GM12892 (cell line): Measurements from ENCODE around the gene RPL18A. TPM values are rescaled to one million over a fixed set of nuclear protein-coding genes. Genes with fewer than 3 reads are reported as not detected.

ENCODE experiments used
- DNase-seq: peaks from one replicate; pipeline ENCODE4 v3.0.0; 2011; ENCODE audit not compliant: insufficient read length
- FAIRE-seq: peaks from 2 replicates; lab custom pipeline; 2011; peaks lifted over from hg19 to GRCh38; lab: Jason Lieb, UNC
- POLR2A ChIP-seq: IDR thresholded peaks from 2 replicates; pipeline ENCODE4 v1.6.1; 2011; ENCODE audit warnings: low read depth, low read length, control low read depth
- POLR2AphosphoS5 ChIP-seq: IDR thresholded peaks from 2 replicates; pipeline ENCODE4 v1.6.1; 2011; ENCODE audit warnings: low read depth, low read length, control low read depth
- TAF1 ChIP-seq: IDR thresholded peaks from 2 replicates; pipeline ENCODE4 v1.6.1; 2011; ENCODE audit warnings: low read depth, mild to moderate bottlenecking, control low read depth, low read length, borderline replicate concordance
- polyA plus RNA-seq: library from polyadenylated mRNA; unstranded; fragments of >200 nt; gene quantifications from one replicate; pipeline ENCODE4 v1.2.1, GENCODE V29; 2012; ENCODE audit warnings: missing spikeins, inconsistent platforms; ENCODE audit not compliant: missing spikeins

Gene RPL18A
- 3,536 TPM for polyA plus RNA-seq

DNA sequence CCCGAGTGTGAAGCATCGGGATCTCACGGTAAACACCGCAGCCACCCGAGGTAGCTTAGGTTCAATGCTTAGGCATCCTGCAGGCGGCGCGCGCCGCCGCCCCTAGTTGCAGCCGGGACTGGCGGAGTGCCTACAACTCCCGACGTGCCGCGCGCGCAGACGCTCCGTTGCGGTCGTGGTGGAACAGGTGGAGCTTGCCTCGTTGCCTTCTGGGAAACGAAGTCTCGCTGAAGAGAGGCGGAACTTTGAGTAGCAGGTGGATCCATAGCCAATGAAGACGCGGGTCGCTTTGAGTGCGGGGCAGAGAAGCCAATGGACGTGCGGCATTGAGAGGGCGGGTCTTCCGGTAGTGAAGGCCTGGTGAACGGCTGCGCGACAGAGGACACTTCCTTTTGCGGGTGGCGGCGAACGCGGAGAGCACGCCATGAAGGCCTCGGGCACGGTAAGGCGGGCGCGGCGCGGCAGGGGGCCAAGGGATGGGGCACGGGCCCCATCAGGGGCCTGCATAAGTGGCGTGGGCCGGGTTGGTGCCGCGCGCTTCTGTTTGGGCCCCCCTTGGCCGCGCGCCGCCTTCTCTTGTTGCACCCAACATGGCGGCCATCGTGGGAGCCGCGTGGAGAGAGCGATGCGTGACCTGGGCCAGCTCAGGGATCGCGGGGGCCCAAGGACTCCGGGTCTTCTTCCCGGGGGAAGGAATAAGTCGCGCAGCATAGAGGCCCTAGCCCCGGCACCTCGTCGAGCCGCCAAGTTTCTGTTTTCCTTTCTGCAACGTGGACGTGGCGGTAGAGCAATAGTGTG lies at the start of gene RPL18A:
RPL18A (plus strand) TSS at position 378 of the 798 bp plus-strand sequence; CDS start at position 425, 47 bp downstream.
- peak; percentile 99 for FAIRE-seq
- peak; percentile 99 for TF ChIP-seq POLR2A
- TF ChIP-seq POLR2AphosphoS5 = peak; percentile 99
- peak; percentile 98 for TF ChIP-seq TAF1

DNA sequence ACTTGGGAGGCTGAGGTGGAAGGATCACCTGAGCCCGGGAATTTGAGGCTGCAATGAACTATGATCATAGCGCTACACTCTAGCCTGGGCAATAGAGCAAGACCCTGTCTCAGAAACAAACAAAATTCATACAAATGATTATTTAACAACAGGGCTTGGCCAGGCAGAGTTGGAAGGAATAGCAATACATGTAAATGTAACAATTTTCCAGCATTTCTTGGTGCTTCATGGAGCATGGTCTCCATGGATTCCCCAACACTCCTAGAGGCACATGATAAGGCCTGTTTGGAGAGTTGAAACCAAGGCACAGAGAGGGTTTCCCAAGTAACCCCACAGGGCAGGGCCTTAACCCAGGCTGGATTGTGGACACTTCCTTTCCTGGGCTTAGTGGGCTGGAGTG lies 48.6 kb upstream of the RPL18A start:
- no peak for FAIRE-seq
- TF ChIP-seq POLR2AphosphoS5 (no peak), POLR2A (no peak), TAF1 (no peak)
- no peak for DNase-seq

More for the DNA sequence above, at the start of gene RPL18A:
- peak; percentile 94 for DNase-seq

DNA sequence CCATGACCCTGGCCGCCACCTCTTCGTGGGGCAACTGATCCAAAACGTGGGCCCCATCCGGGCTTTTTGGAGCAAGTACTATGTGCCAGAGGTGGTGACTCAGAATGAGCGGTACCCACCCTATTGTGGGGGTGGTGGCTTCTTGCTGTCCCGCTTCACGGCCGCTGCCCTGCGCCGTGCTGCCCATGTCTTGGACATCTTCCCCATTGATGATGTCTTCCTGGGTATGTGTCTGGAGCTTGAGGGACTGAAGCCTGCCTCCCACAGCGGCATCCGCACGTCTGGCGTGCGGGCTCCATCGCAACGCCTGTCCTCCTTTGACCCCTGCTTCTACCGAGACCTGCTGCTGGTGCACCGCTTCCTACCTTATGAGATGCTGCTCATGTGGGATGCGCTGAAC lies 48.0 kb upstream of the RPL18A start:
- DNase-seq = no peak
- TF ChIP-seq POLR2AphosphoS5 (no peak), TAF1 (no peak), POLR2A (no peak)
- no peak for FAIRE-seq

DNA sequence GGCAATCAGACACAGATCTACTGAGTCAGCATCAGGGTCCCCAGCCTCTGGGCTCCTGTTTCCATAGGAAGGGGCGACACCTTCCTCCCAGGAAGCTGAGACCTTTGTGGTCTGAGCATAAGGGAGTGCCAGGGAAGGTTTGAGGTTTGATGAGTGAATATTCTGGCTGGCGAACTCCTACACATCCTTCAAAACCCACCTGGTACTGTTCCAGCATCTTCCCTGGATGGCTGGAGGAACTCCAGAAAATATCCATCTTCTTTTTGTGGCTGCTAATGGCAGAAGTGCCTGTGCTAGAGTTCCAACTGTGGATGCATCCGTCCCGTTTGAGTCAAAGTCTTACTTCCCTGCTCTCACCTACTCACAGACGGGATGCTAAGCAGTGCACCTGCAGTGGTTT lies 47.6 kb upstream of the RPL18A start:
- no peak for FAIRE-seq
- TF ChIP-seq TAF1 (no peak), POLR2A (no peak), POLR2AphosphoS5 (no peak)
- no peak for DNase-seq

DNA sequence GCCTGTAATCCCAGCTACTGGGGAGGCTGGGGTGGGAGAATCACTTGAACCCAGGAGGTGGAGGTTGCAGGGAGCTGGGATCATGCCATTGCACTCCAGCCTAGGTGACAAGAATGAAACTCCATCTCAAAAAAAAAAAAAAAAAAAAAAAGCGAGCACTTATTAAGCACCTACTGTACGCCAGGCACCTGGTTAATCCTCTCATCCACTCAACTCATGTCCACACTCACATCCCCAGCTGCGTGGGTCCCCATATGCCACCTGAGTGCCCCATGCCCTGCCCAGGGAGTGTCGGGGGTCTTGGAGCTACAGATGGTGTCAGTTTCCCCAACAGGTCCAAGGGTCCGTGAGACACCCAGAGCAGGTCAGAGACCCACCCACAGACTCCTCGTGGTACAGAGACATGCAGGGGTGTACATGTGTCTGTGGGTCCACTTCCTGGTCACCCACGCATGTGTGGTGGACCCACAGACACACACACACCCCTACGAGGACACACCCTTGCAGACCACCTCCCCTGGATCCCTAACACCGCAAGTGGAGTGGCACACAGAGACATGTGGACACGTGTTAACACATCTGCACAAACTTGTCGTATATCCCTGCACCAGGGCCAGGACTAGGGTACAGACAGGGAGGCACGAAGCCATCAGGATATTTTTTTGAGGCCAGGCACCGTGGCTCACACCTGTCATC lies 41.9 kb upstream of the RPL18A start:
- no peak for DNase-seq
- FAIRE-seq = no peak
- TF ChIP-seq TAF1 (no peak), POLR2AphosphoS5 (no peak), POLR2A (no peak)

DNA sequence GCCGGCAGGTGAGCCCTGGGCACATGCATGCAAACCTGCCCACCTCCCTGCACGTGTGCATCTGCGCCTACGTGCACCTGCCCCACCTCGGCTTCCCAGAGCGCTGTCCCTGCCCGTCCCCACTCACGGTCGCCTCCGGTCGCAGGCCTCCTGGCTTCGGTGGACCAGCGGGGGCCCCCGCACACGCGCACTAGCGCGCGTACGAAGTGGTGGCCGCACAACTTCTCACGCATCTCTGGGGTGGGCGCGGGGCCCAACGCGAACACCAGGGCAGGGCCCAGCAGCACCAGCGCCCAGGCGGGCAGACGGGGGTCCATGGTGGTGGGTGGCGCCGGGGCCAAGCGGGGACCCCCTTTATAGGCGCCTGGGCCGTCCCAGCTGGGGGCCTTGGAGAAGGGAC lies 38.5 kb upstream of the RPL18A start, which contains the start of gene INSL3:
INSL3 (minus strand) TSS at position 330 of the 400 bp plus-strand sequence; CDS start at position 317, 13 bp downstream.
- FAIRE-seq = no peak

DNA sequence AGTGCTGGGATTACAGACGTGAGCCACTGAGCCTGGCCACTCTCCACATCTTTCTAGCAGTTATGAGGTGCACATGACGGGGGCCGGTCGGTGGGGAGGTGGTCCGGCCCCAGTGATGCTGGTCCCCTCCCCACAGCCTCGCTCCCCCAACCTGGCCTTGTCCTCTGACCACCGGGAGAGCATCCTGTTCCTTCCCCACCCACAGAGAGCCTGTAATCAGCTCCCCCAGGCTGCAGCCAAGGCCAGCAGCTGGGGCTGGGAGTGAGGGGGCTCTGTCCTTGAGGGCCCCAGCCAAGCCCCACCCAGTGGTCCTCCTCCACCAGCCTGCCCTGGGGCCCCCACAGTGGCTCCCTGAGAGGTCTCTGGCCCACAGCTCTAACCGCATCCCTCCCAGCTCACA lies 35.4 kb upstream of the RPL18A start:
- no peak for DNase-seq
- TF ChIP-seq POLR2A (no peak), POLR2AphosphoS5 (no peak), TAF1 (no peak)
- no peak for FAIRE-seq

More for the DNA sequence above, 38.5 kb upstream of the RPL18A start, which contains the start of gene INSL3:
- no peak for DNase-seq
- TF ChIP-seq TAF1 = no peak
- no peak for TF ChIP-seq POLR2AphosphoS5
- no peak for TF ChIP-seq POLR2A

DNA sequence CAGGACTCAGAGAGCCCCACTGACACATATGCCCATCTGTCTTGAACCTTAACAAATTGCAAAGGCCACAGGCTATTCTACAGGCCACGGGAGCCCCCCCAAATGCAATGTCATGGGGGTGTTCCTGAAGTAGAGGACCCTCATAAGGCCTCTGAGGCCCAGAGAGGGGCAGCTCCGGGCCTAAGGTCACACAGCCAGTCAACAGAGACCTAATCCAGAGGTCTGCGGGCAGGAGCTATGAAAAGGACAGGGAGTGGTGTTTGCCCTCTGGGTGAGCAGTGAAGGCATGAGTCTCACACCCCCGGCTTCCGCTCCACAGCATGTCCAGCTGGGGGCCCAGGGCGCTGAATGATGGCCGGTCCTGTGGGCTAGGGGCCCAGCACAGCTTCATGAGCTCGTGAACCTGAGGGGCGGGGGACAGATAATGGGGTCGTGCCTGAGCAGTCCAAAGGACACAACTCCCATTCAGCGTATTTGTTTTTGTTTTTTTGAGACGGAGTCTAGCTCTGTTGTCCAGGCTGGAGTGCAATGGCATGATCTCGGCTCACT lies 33.1 kb upstream of the RPL18A start:
- DNase-seq = no peak
- FAIRE-seq = no peak
- TF ChIP-seq POLR2AphosphoS5 (no peak), TAF1 (no peak), POLR2A (no peak)

DNA sequence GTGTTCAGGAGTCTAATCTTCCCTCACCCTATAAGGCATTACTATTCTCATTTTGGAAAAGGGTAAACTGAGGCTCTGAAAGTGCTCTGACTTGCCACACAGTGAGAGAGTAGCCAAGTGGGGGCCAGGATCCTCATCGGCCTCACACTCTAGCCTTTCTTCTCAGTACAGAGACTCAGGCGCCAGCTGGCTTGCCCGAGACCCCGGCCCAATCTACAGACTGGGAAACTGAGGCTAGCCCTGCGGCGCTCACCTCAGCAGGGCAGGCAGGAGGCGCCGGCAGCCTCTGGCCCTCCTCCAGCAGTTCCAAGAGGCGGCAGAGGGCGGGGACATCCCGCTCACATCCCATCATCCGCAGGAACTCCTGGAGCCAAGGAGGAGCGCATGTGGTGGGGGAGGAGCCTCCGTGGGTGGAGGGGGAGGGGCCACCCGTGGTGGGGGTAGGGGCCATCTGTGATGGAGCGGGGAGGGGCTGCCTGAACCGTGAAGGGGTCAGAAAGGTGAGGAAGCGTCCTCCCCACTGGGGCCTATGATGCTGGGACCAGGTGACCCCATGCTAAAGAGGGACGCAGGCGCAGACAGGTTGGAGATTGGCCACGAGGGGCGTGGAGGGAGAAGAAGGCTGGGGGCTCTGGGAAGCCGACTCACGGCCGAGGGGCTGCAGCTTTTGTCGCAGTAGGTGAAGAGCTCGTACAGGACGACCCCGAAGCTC lies 29.7 kb upstream of the RPL18A start:
- TF ChIP-seq POLR2A = no peak
- no peak for TF ChIP-seq POLR2AphosphoS5
- TF ChIP-seq TAF1 = no peak
- DNase-seq (no peak), FAIRE-seq (no peak)

DNA sequence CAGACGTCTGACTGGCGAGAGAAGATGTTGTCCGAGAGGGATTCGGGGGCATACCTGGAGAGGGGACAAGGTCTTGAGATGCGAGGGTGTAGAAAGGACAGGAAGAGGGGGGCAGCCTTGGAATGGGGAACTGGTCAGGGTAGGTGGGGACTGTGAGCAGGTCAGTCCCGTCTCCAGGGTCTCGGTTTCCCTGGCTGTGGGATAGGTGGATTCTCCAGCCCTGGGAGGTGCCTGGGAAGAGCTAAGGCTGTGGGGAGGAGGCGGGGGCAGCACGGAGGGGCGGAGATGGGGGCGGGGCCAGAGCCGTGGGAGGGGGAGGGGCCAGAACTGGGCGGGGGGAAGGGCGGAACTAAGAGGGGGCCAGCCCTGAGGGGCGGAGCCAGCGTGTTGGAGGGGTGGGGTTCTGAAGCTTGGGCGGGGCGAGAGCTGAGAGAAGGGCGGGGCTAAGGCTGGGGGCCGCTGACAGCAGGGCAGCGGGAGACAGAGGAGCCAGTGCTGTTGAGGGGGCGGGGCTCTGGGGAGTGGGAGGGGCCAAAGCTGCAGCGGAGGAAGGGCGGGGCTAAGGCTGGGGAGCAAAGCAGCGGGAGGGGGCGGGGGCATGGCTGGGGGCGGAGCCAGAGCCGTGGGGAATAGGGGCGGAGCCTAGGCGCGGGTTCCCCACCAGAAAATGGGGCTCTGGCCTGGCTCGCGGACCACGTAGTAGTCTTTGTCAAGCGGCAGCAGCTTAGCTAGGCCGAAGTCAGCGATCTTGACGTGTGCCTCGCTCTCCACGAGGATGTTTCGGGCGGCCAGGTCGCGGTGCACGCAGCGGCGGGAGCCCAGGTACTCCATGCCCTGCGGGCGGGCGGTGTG lies 28.9 kb upstream of the RPL18A start:
- TF ChIP-seq TAF1 = no peak
- TF ChIP-seq POLR2A = no peak
- TF ChIP-seq POLR2AphosphoS5 = no peak
- FAIRE-seq = no peak
- peak; percentile 78 for DNase-seq
